IMR-90 (cell line): ENCODE measurements around the gene KRTAP5-1. TPM values are rescaled to one million over a fixed set of nuclear protein-coding genes. Genes with fewer than 3 reads are reported as not detected.
"Not testable (repeated sequence)": the region's sequence is repeated elsewhere in the genome, so short reads cannot be mapped to it uniquely, and the experiment has no call there.

ENCODE experiments used
- ATAC-seq: fragments of 200-7000 bp; cut with Tn5 transposase; 2 replicates; pipeline ENCODE4 v1.9.1; 2020; ENCODE audit warnings: low read depth, mild to moderate bottlenecking, moderate library complexity
- BruUV-seq: library from RNA; stranded (reverse); fragments of 400-500 nt; replicated peaks from 2 replicates; lab custom pipeline; 2021; lab: Mats Ljungman, UMichigan
- CTCF ChIA-PET: fragments of 300-600 bp; formaldehyde crosslinking; extraction: SDS; loops from one replicate; lab custom pipeline; 2021; ENCODE audit warnings: antibody characterized with exemption; lab: Yijun Ruan, JAX
- POLR2A ChIA-PET: fragments of 300-600 bp; sonication (Branson Sonifier 250); formaldehyde crosslinking; loops from one replicate; lab custom pipeline; 2022; ENCODE audit warnings: antibody characterized with exemption; ENCODE audit not compliant: unreplicated experiment; lab: Charles Lee
- DNase-seq: peaks from one replicate; pipeline ENCODE4 v3.0.0; 2013
- H2AFZ ChIP-seq: replicated peaks from 2 replicates; pipeline ENCODE3; 2013; ENCODE audit warnings: low read length, mild to moderate bottlenecking; ENCODE audit not compliant: poor library complexity
- H2AK5ac ChIP-seq: 2 replicates; pipeline ENCODE4 v1.6.1; 2013; ENCODE audit warnings: low read depth, low read length, inconsistent platforms
- H2AK9ac ChIP-seq: replicated peaks from 2 replicates; pipeline ENCODE3; 2013; ENCODE audit warnings: mild to moderate bottlenecking, low read depth, low read length, moderate library complexity; ENCODE audit not compliant: poor library complexity
- H2BK120ac ChIP-seq: 2 replicates; pipeline ENCODE4 v1.6.1; 2013; ENCODE audit warnings: low read depth, low read length, inconsistent platforms
- H2BK15ac ChIP-seq: 3 replicates; pipeline ENCODE4 v1.6.1; 2013; ENCODE audit warnings: low read depth, low read length, inconsistent platforms
- H2BK20ac ChIP-seq: 2 replicates; pipeline ENCODE4 v1.6.1; 2013; ENCODE audit warnings: low read depth, mild to moderate bottlenecking, inconsistent platforms, low read length, moderate library complexity
- H2BK5ac ChIP-seq: 2 replicates; pipeline ENCODE4 v1.6.1; 2013; ENCODE audit warnings: mild to moderate bottlenecking, low read depth, low read length, inconsistent platforms; ENCODE audit not compliant: poor library complexity, severe bottlenecking
- H3K14ac ChIP-seq: replicated peaks from 2 replicates; pipeline ENCODE4 v1.6.1; 2013; ENCODE audit warnings: low read depth, low read length, inconsistent platforms
- H3K18ac ChIP-seq: 2 replicates; pipeline ENCODE4 v1.6.1; 2013; ENCODE audit warnings: low read depth, low read length, control low read depth
- H3K23ac ChIP-seq: 2 replicates; pipeline ENCODE4 v1.6.1; 2013; ENCODE audit warnings: low read depth, low read length, inconsistent platforms
- H3K27ac ChIP-seq: 2 replicates; pipeline ENCODE4 v1.5.1; 2013; ENCODE audit warnings: mild to moderate bottlenecking, control low read depth, low read length; ENCODE audit not compliant: insufficient read depth
- H3K27me3 ChIP-seq: 2 replicates; pipeline ENCODE4 v1.6.1; 2013; ENCODE audit warnings: low read length; ENCODE audit not compliant: control insufficient read depth, insufficient read depth
- H3K36me3 ChIP-seq: 2 replicates; pipeline ENCODE4 v1.6.1; 2013; ENCODE audit warnings: low read length, mixed read lengths; ENCODE audit not compliant: control insufficient read depth, insufficient read depth
- H3K4ac ChIP-seq: 2 replicates; pipeline ENCODE4 v1.6.1; 2013; ENCODE audit warnings: low read depth, low read length, inconsistent platforms
- H3K4me1 ChIP-seq: 2 replicates; pipeline ENCODE4 v1.6.1; 2013; ENCODE audit warnings: low read length, mixed read lengths; ENCODE audit not compliant: control insufficient read depth, insufficient read depth
- H3K4me2 ChIP-seq: 2 replicates; pipeline ENCODE4 v1.6.1; 2013; ENCODE audit warnings: low read depth, mild to moderate bottlenecking, control low read depth, low read length, moderate library complexity
- H3K4me3 ChIP-seq: 2 replicates; pipeline ENCODE4 v1.5.1; 2013; ENCODE audit warnings: low read depth, mild to moderate bottlenecking, control low read depth, low read length, moderate library complexity; ENCODE audit not compliant: insufficient read depth
- H3K56ac ChIP-seq: 2 replicates; pipeline ENCODE4 v1.6.1; 2013; ENCODE audit warnings: low read length, inconsistent platforms; ENCODE audit not compliant: insufficient read depth; ENCODE audit errors: extremely low read depth
- H3K79me1 ChIP-seq, 2 experiments: 2 replicates each; pipeline ENCODE4 v1.6.1; 2013; ENCODE audit warnings: low read length in 2 of 2, inconsistent platforms in 1 of 2, low read depth in 1 of 2
- H3K9ac ChIP-seq: 2 replicates; pipeline ENCODE4 v1.6.1; 2013; ENCODE audit warnings: low read depth, low read length, control low read depth
- H3K9me1 ChIP-seq: 2 replicates; pipeline ENCODE4 v1.6.1; 2013; ENCODE audit warnings: low read length, inconsistent platforms; ENCODE audit not compliant: insufficient read depth
- H3K9me3 ChIP-seq: 2 replicates; pipeline ENCODE4 v1.6.1; 2013; ENCODE audit warnings: low read length; ENCODE audit not compliant: control insufficient read depth, insufficient read depth
- H4K20me1 ChIP-seq: 2 replicates; pipeline ENCODE4 v1.6.1; 2013; ENCODE audit warnings: low read length, inconsistent platforms; ENCODE audit not compliant: insufficient read depth
- H4K5ac ChIP-seq: 2 replicates; pipeline ENCODE4 v1.6.1; 2013; ENCODE audit warnings: mild to moderate bottlenecking, low read depth, low read length, control low read depth
- H4K8ac ChIP-seq, 2 experiments: 2 replicates each; pipeline ENCODE4 v1.6.1; 2013; ENCODE audit warnings: low read depth in 2 of 2, low read length in 2 of 2, control low read depth in 1 of 2, inconsistent platforms in 1 of 2
- H4K91ac ChIP-seq: 2 replicates; pipeline ENCODE4 v1.6.1; 2013; ENCODE audit warnings: low read depth, low read length, inconsistent platforms; ENCODE audit not compliant: insufficient read depth
- MAFK ChIP-seq: IDR thresholded peaks from 2 replicates; pipeline ENCODE4 v1.6.1; 2012; ENCODE audit warnings: low read depth, low read length, improper control_type of control experiment
- MAZ ChIP-seq: IDR thresholded peaks from 2 replicates; pipeline ENCODE4 v1.6.1; 2012; ENCODE audit warnings: low read depth, mild to moderate bottlenecking, low read length, improper control_type of control experiment, moderate library complexity, borderline replicate concordance
- MXI1 ChIP-seq: IDR thresholded peaks from 2 replicates; pipeline ENCODE4 v1.6.1; 2012; ENCODE audit warnings: low read depth, mild to moderate bottlenecking, low read length, moderate library complexity, borderline replicate concordance
- RFX5 ChIP-seq: IDR thresholded peaks from 2 replicates; pipeline ENCODE4 v1.8.0; 2012; ENCODE audit warnings: low read depth, mild to moderate bottlenecking, low read length, moderate library complexity
- SMC3 ChIP-seq: fragments of 150-350 bp; IDR thresholded peaks from 2 replicates; pipeline ENCODE4 v1.6.1; 2016; ENCODE audit warnings: low read depth, mild to moderate bottlenecking, antibody characterized with exemption, low read length, moderate library complexity
- WGBS, 2 experiments: methylation state at CpG; one replicate each; pipeline versions ENCODE4 v1.1.5 to v1.1.7; 2013; ENCODE audit warnings: missing lambda C conversion rate in 2 of 2; ENCODE audit not compliant: insufficient read length in 1 of 2; ENCODE audit errors: extremely low coverage in 2 of 2; 5-methylcytosine and 5-hydroxymethylcytosine counted together
- dilution Hi-C: fragments of 300-500 bp; cut with HindIII; formaldehyde crosslinking; loops from one replicate; pipeline ENCODE4 v1.14.3; 2018; ENCODE audit warnings: low sequenced_read_pairs; ENCODE audit not compliant: unreplicated experiment
- in situ Hi-C: fragments of 300-500 bp; cut with MboI; formaldehyde crosslinking; loops from 3 replicates; pipeline ENCODE4 v1.14.3; 2019; ENCODE audit warnings: low sequenced_read_pairs, inconsistent platforms, mixed read lengths
- intact Hi-C: fragments of 100-400 bp; cut with micrococcal nuclease; formaldehyde crosslinking; loops from 2 replicates; pipeline ENCODE4 v1.10.0; 2022
- polyA plus RNA-seq, 3 experiments: library from polyadenylated mRNA; depleted of rRNA; stranded (reverse); fragments of >200 nt; gene quantifications; 2 replicates each; pipeline ENCODE4 v1.2.3, GENCODE V29; 2012; ENCODE audit warnings: low replicate concordance in 1 of 3
- total RNA-seq: library from RNA; depleted of rRNA; stranded (reverse); fragments of >200 nt; gene quantifications from 2 replicates; pipeline ENCODE4 v1.2.3, GENCODE V29; 2012
- TF ChIP-seq, protein P1 (sequence below): conservative IDR thresholded peaks from 2 replicates; pipeline ENCODE4 v1.5.1; 2012; ENCODE audit warnings: mild to moderate bottlenecking, low read depth, low read length, improper control_type of control experiment

The KRTAP5-1 gene
- total and polyA plus RNA-seq, 2 of the 4 experiments (the other 2 are of a cell fraction): not detected

DNA sequence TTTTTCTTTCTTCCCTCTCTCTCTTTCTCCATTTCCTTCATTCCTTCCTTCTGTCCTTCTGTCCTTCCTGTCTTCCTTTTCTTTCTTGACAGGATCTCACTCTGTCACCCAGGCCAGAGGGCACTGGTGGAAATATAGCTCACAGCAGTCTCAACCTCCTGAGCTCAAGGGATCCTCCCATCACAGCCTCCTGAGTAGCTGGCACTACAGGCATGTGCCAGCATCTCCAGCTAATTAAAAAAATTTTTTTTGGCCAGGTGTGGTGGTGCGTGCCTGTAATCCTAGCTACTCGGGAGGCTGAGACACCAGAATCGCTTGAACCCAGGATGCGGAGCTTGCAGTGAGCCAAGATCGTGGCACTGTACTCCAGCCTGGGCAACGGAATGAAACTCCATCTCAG lies 8.3 kb downstream of the KRTAP5-1 start:
- Histone ChIP-seq H3K9ac (no peak overlapping the region), H3K27me3 (peaks cover 31% of the 10 kb centered on the region)
- POLR2A ChIA-PET: no interaction called here

DNA sequence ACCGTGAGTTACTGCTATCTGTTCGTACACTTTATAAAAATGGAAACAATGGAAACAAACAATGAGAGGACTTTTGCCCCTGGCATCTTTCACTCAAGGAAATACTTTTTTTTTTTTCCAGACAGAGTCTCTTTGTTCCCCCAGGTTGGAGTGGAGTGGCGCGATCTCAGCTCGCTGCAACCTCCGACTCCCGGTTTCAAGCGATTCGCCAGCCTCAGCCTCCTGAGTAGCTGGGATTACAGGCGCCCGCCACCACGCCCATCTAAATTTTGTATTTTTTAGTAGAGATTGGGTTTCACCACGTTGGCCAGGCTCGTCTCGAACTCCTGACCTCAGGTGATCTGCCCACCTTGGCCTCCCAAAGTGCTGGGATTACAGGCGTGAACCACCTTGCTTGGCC lies 9.3 kb downstream of the KRTAP5-1 start:
- H3K9me3 ChIP-seq, H2BK20ac ChIP-seq, H2AK9ac ChIP-seq, DNase-seq, H3K23ac ChIP-seq, in situ Hi-C loops, dilution Hi-C loops, H3K36me3 ChIP-seq, H2AK5ac ChIP-seq, H3K4me2 ChIP-seq, H3K9me1 ChIP-seq, POLR2A ChIA-PET, H2AFZ ChIP-seq, H3K56ac ChIP-seq, H4K5ac ChIP-seq, H2BK15ac ChIP-seq, intact Hi-C loops, H2BK120ac ChIP-seq, H3K4me1 ChIP-seq, H3K18ac ChIP-seq, H3K79me1 ChIP-seq, H3K4me3 ChIP-seq, H4K91ac ChIP-seq, H3K14ac ChIP-seq, H3K27ac ChIP-seq, H3K9ac ChIP-seq, H3K4ac ChIP-seq, H2BK5ac ChIP-seq, BruUV-seq, ATAC-seq, H4K8ac ChIP-seq: not testable (repeated sequence)
- Histone ChIP-seq H3K27me3 (peaks cover 31% of the 10 kb centered on the region), H4K20me1 (peaks cover 14% of the 10 kb centered on the region)
- CTCF ChIA-PET: interaction anchor here (1.5 to 4.4 kb wide), 2 partner anchors 18 to 30 kb away, joined by 7 to 30 read pairs; no protein-coding TSS in a partner anchor
- WGBS, 2 experiments: 50% methylated on average over 1 of the region's 16 CpGs; no CpG with 5 or more reads in 1 of the 2 experiments

More for the DNA sequence above, 8.3 kb downstream of the KRTAP5-1 start:
- no peak overlapping the region for H3K4ac ChIP-seq
- H3K9me1 ChIP-seq: no peaks in the 10 kb centered on the region
- H2BK15ac ChIP-seq: no peak overlapping the region
- no peak overlapping the region for H3K18ac ChIP-seq
- no TSS peak for BruUV-seq
- no peak overlapping the region for H2BK5ac ChIP-seq
- H3K14ac ChIP-seq: no peak overlapping the region
- no peak overlapping the region for H4K8ac ChIP-seq
- no peak overlapping the region for H2AFZ ChIP-seq
- no peak overlapping the region for H3K4me3 ChIP-seq
- no peak overlapping the region for H2BK120ac ChIP-seq
- no peak overlapping the region for H2AK9ac ChIP-seq
- no peak overlapping the region for H2BK20ac ChIP-seq
- no peak overlapping the region for H3K4me2 ChIP-seq
- dilution Hi-C loops: no loop called here
- H3K4me1 ChIP-seq: no peaks in the 10 kb centered on the region
- intact Hi-C loops: no loop called here
- in situ Hi-C loops: no loop called here
- peaks cover 8% of the 10 kb centered on the region for H3K9me3 ChIP-seq
- no peak overlapping the region for H3K56ac ChIP-seq
- H3K36me3 ChIP-seq: no peaks in the 10 kb centered on the region
- no peak for DNase-seq
- H3K23ac ChIP-seq: no peak overlapping the region
- H4K20me1 ChIP-seq: peaks cover 11% of the 10 kb centered on the region; the same call in 1 of the 2 replicates
- WGBS, 2 experiments: 90% methylated on average over 2 of the region's 6 CpGs; no CpG with 5 or more reads in 1 of the 2 experiments
- H3K27ac ChIP-seq: no peak overlapping the region
- CTCF ChIA-PET: interaction anchor here (1.1 kb wide), 1 partner anchor 13 kb away, joined by 3 read pairs; no protein-coding TSS in a partner anchor
- no peak overlapping the region for H4K5ac ChIP-seq
- H4K91ac ChIP-seq: no peak overlapping the region
- ATAC-seq: no peak
- H2AK5ac ChIP-seq: no peak overlapping the region
- TF ChIP-seq MXI1 (no peak), SMC3 (no peak), RFX5 (no peak), MAFK (no peak), MAZ (no peak)
- TF ChIP-seq, protein P1, sequence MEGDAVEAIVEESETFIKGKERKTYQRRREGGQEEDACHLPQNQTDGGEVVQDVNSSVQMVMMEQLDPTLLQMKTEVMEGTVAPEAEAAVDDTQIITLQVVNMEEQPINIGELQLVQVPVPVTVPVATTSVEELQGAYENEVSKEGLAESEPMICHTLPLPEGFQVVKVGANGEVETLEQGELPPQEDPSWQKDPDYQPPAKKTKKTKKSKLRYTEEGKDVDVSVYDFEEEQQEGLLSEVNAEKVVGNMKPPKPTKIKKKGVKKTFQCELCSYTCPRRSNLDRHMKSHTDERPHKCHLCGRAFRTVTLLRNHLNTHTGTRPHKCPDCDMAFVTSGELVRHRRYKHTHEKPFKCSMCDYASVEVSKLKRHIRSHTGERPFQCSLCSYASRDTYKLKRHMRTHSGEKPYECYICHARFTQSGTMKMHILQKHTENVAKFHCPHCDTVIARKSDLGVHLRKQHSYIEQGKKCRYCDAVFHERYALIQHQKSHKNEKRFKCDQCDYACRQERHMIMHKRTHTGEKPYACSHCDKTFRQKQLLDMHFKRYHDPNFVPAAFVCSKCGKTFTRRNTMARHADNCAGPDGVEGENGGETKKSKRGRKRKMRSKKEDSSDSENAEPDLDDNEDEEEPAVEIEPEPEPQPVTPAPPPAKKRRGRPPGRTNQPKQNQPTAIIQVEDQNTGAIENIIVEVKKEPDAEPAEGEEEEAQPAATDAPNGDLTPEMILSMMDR: no peak
- H3K79me1 ChIP-seq: no peaks in the 10 kb centered on the region
